Measurements from ENCODE around the gene DTYMK. TPM values are rescaled to one million over a fixed set of nuclear protein-coding genes. Genes with fewer than 3 reads are reported as not detected.

DTYMK gene
- total and polyA plus RNA-seq, 2 of the 4 experiments (the other 2 are of a cell fraction) = 31.7 to 50.1 TPM

- dilution Hi-C loops (cut with HindIII; ENCODE audit: low sequenced_read_pairs, unreplicated experiment) = no loop called here
- H3K4me1 ChIP-seq (ENCODE audit: control insufficient read depth, insufficient read depth, low read length) = no peaks in the 10 kb centered on the region
- no peak overlapping the region for H3K14ac ChIP-seq (replicated peaks; ENCODE audit: low read depth, low read length)
- H3K9me3 ChIP-seq (ENCODE audit: control insufficient read depth, insufficient read depth, low read length) = no peaks in the 10 kb centered on the region
- no peak overlapping the region for H2BK120ac ChIP-seq (ENCODE audit: low read depth, low read length)
- peaks cover 11 to 23% of the 10 kb centered on the region in 2 experiments; a peak in 2 of 4 replicates for H3K79me1 ChIP-seq (ENCODE audit: low read depth in 1 of 2, low read length in 2 of 2)
- no peak overlapping the region for H2BK20ac ChIP-seq (ENCODE audit: low read depth, low read length)
- DNase-seq (no peak), ATAC-seq (ENCODE audit: low read depth) (no peak)
- 0 out of 2 replicates have a peak, but pooled peaks cover 2% of the 10 kb centered on the region for H3K9me1 ChIP-seq (ENCODE audit: insufficient read depth, low read length)
- H2AK9ac ChIP-seq (replicated peaks; ENCODE audit: low read depth, low read length, poor library complexity) = no peak overlapping the region
- H4K8ac ChIP-seq (ENCODE audit: low read depth in 2 of 2, low read length in 2 of 2) = no peak overlapping the region
- no peak overlapping the region for H3K27ac ChIP-seq (ENCODE audit: insufficient read depth, low read length)
- no peak overlapping the region for H3K56ac ChIP-seq (ENCODE audit: extremely low read depth, insufficient read depth, low read length)
- intact Hi-C loops (cut with micrococcal nuclease) = loop anchor here (5.0 kb wide), 1 partner anchor 299 kb away; the partner anchor contains the start of gene FARP2
- no TSS peak for BruUV-seq (replicated peaks)
- H3K18ac ChIP-seq (ENCODE audit: low read depth, low read length) = no peak overlapping the region
- in situ Hi-C loops (cut with MboI; ENCODE audit: low sequenced_read_pairs) = loop anchor here (25.0 kb wide), 1 partner anchor 794 kb away; the partner anchor contains the start of gene AGXT
- ChIA-PET POLR2A (ENCODE audit: unreplicated experiment) (interaction anchor here (0.6 kb wide), 1 partner anchor 67 kb away, joined by 4 read pairs; no protein-coding TSS in a partner anchor), CTCF (no interaction called here)
- no peak overlapping the region for H3K4ac ChIP-seq (ENCODE audit: low read depth, low read length)
- WGBS, 2 experiments (ENCODE audit: extremely low coverage in 2 of 2, insufficient read length in 1 of 2) = 96% methylated on average over 7 of the region's 13 CpGs; no CpG with 5 or more reads in 1 of the 2 experiments
- H3K23ac ChIP-seq (ENCODE audit: low read depth, low read length) = no peak overlapping the region
- peaks cover 9% of the 10 kb centered on the region for H4K20me1 ChIP-seq (ENCODE audit: insufficient read depth, low read length)
- no peaks in the 10 kb centered on the region for H3K27me3 ChIP-seq (ENCODE audit: control insufficient read depth, insufficient read depth, low read length)
- H4K91ac ChIP-seq (ENCODE audit: insufficient read depth, low read depth, low read length) = no peak overlapping the region
- H2AFZ ChIP-seq (replicated peaks; ENCODE audit: low read length, poor library complexity) = no peak overlapping the region
- H2BK5ac ChIP-seq (ENCODE audit: low read depth, low read length, poor library complexity, severe bottlenecking) = no peak overlapping the region
- H3K36me3 ChIP-seq (ENCODE audit: control insufficient read depth, insufficient read depth, low read length) = peaks cover 63% of the 10 kb centered on the region
- H3K4me2 ChIP-seq (ENCODE audit: low read depth, low read length) = no peak overlapping the region
- H2AK5ac ChIP-seq (ENCODE audit: low read depth, low read length) = no peak overlapping the region
- H3K9ac ChIP-seq (ENCODE audit: low read depth, low read length) = no peak overlapping the region
- TF ChIP-seq RCOR1 (IDR thresholded peaks at IDR 0.05; ENCODE audit: insufficient replicate concordance, low read length) (no peak), USF2 (IDR thresholded peaks at IDR 0.05; ENCODE audit: low read depth, low read length) (no peak), CHD1 (IDR thresholded peaks at IDR 0.05; ENCODE audit: low read depth, low read length) (no peak), POLR2A (IDR thresholded peaks at IDR 0.05; ENCODE audit: low read depth, low read length) (no peak)
- no peak overlapping the region for H2BK15ac ChIP-seq (ENCODE audit: low read depth, low read length)
- H4K5ac ChIP-seq (ENCODE audit: low read depth, low read length) = no peak overlapping the region
- no peak overlapping the region for H3K4me3 ChIP-seq (ENCODE audit: insufficient read depth, low read depth, low read length)
These were observed 30.3 kb downstream of the DTYMK start for GRCh38 chr2:241656190-241656741.
